Heart right ventricle (tissue), 16 donors: ENCODE data around the gene SERP2. TPM values are rescaled to one million over a fixed set of nuclear protein-coding genes. Genes with fewer than 3 reads are reported as not detected.

ENCODE experiments used
- ATAC-seq, 8 donors: fragments of 200-7000 bp; cut with Tn5 transposase; one replicate each; pipeline ENCODE4 v1.9.1; 2020; ENCODE audit warnings: mild to moderate bottlenecking in 8 of 8, moderate library complexity in 8 of 8, moderate number of reproducible peaks in 1 of 8
- DNase-seq, 2 donors: peaks; one replicate each; pipeline ENCODE4 v3.0.0-alpha.2; 2020
- H3K27ac ChIP-seq, 10 donors: fragments of 200-600 bp; sonication (generic) in 2 of 10; one replicate each; pipeline versions ENCODE4 v1.5.0 to v1.8.0; 2020 to 2022; ENCODE audit warnings: mild to moderate bottlenecking in 3 of 10
- H3K27me3 ChIP-seq, 7 donors: fragments of 200-600 bp; one replicate each; pipeline ENCODE4 v1.8.0; 2021 to 2022; ENCODE audit warnings: mild to moderate bottlenecking in 2 of 7
- H3K36me3 ChIP-seq, 9 donors: fragments of 200-600 bp; sonication (generic) in 1 of 9; one replicate each; pipeline versions ENCODE4 v1.5.0 to v1.8.0; 2020 to 2022; ENCODE audit warnings: mild to moderate bottlenecking in 2 of 9
- H3K4me1 ChIP-seq, 9 donors: fragments of 200-600 bp; sonication (generic) in 1 of 9; one replicate each; pipeline versions ENCODE4 v1.5.0 to v1.8.0; 2020 to 2022; ENCODE audit warnings: mild to moderate bottlenecking in 4 of 9
- H3K4me3 ChIP-seq, 10 donors: fragments of 200-600 bp; sonication (generic) in 2 of 10; one replicate each; pipeline versions ENCODE4 v1.5.0 to v1.8.0; 2020 to 2022; ENCODE audit warnings: mild to moderate bottlenecking in 7 of 10, moderate library complexity in 2 of 10
- H3K9me3 ChIP-seq, 11 donors: fragments of 200-600 bp in 10 of 11; sonication (generic) in 2 of 11; one replicate each; pipeline versions ENCODE4 v1.5.0 to v1.8.0; 2013 to 2022; ENCODE audit warnings: mild to moderate bottlenecking in 2 of 11, control low read depth in 1 of 11, moderate library complexity in 1 of 11
- WGBS, 2 donors: extraction: QIAGEN DNeasy Blood & Tissue Kit; methylation state at CpG; one replicate each; pipeline ENCODE4 v1.1.7; 2013; ENCODE audit warnings: inconsistent platforms in 1 of 2; 5-methylcytosine and 5-hydroxymethylcytosine counted together
- intact Hi-C, 10 donors: fragments of 100-400 bp; cut with DNase I; formaldehyde crosslinking; loops; one replicate each; pipeline versions ENCODE4 v1.11.1 to v1.14.2; 2022
- polyA plus RNA-seq, 2 donors: library from polyadenylated mRNA; stranded (reverse); fragments of 200-250 nt; gene quantifications; one replicate each; pipeline ENCODE4 v1.2.3, GENCODE V29; 2013
- total RNA-seq, 10 donors: library from RNA; stranded (reverse); fragmentation: NEBNext Ultra II Directional in 3 of 10; extraction: Animal tissue kit (Norgen Biotek cat#: 25700) in 3 of 10; gene quantifications; one replicate each; pipeline versions ENCODE4 v1.2.1 to v1.2.4, GENCODE V29; 2021 to 2023
- TF ChIP-seq, protein P1 (sequence below), 9 donors: fragments of 200-600 bp; sonication (generic) in 2 of 9; IDR thresholded peaks; one replicate each; pipeline versions ENCODE4 v1.5.0 to v1.8.0; 2021 to 2022; ENCODE audit warnings: antibody characterized with exemption in 9 of 9, mild to moderate bottlenecking in 5 of 9, moderate library complexity in 1 of 9
- donor health status: Arrhythmogenic right ventricular cardiomyopathy.
- donor health status: ischemic (EF 13 %, LVEDD 7.1; RV severe dilation, severe dysfunction).
- donor health status: healthy with polysubstance abuse.
- donor health status: DM: no; HTN: yes; CAD: no.
- donor health status: DM: no; HTN: no; CAD: no.
- donor health status: ischemic (EF 25% LVEDD 6.9; RV normal size, moderate dysfunction).
- donor health status: ischemic (EF 25% LVEDD 5.7; RV mildly dilated, moderate dysfunction).
- donor health status: healthy.
- donor health status: DM: yes; HTN: yes; CAD: no.
- donor health status: Ischemic cardiomyopathy.
- donor health status: ischemic (EF 35%, LVEDD 5.7; RV mildly dilated, moderate dysfunction).
- donor health status: nonischemic (EF 11% LVEDD 7.7; RV severe dilation, severe dysfunction).
- donor health status: DM: yes; HTN: yes; CAD: no.
- donor health status: PGD.
- donor health status: ischemic (EF 29% LVEDD 5.4; RV normal size, mild dysfunction).
- donor health status: nonischemic (EF 23%, LVEDD 6.1; RV moderate dilation, normal function).

SERP2 gene
- total and polyA plus RNA-seq, 12 donors, result 10.0 to 20.4 (median 11.8) TPM

DNA sequence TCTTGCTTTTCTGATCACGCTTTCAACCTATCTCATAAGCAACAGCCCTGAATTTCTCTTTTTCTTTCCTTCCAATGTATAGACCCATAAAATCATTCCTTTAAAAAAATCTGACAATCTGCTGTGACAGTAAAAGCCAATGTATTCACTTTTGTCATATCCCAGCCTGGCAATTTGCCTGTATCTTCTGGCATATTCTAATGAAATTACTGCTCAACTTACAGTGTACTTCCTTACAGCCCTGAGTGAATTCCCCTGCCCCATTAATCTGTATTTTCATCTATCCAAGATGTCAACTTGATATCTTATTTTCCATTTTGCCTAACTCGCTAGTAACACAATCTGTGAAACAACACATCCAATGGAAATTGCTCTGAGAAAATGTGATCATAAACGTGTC is 18.0 kb upstream of the SERP2 start:
- no peak overlapping the region for H3K27ac ChIP-seq
- TF ChIP-seq, protein P1, sequence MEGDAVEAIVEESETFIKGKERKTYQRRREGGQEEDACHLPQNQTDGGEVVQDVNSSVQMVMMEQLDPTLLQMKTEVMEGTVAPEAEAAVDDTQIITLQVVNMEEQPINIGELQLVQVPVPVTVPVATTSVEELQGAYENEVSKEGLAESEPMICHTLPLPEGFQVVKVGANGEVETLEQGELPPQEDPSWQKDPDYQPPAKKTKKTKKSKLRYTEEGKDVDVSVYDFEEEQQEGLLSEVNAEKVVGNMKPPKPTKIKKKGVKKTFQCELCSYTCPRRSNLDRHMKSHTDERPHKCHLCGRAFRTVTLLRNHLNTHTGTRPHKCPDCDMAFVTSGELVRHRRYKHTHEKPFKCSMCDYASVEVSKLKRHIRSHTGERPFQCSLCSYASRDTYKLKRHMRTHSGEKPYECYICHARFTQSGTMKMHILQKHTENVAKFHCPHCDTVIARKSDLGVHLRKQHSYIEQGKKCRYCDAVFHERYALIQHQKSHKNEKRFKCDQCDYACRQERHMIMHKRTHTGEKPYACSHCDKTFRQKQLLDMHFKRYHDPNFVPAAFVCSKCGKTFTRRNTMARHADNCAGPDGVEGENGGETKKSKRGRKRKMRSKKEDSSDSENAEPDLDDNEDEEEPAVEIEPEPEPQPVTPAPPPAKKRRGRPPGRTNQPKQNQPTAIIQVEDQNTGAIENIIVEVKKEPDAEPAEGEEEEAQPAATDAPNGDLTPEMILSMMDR (IDR thresholded peaks at IDR 0.05), result no peak
- DNase-seq (no peak), ATAC-seq (no peak)
- intact Hi-C loops, result loop anchor here in 1 of 10 donors (5.0 kb wide), 1 partner anchor 33 kb away; no protein-coding TSS in a partner anchor
- no peaks in the 10 kb centered on the region for H3K36me3 ChIP-seq
- H3K9me3 ChIP-seq, result no peaks in the 10 kb centered on the region
- H3K4me3 ChIP-seq, result no peak overlapping the region
- 68 to 72% methylated on average over 3 of the region's 3 CpGs for WGBS, 2 donors
- H3K4me1 ChIP-seq, result peaks cover 0 to 3% (median 0%) of the 10 kb centered on the region in 9 donors
- no peaks in the 10 kb centered on the region for H3K27me3 ChIP-seq

DNA sequence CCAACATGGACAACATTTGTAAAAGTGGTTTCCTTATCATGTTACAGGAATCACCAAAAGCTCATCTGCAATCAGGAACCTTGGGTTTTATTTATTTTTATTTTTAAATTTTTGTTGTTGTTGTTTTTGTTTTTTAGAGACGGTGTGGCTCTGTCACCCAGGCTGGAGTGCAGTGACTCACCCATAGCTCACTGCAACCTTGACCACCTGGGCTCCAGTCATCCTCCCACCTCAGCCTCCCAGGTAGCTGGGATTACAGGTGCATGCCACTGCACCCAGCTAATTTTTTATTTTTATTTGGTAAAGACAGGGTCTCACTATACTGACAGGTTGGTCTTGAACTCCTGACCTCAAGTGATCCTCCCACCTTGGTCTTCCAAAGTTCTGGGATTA is 13.6 kb upstream of the SERP2 start:
- TF ChIP-seq, protein P1 (IDR thresholded peaks at IDR 0.05), result no peak
- Histone ChIP-seq H3K9me3 (no peaks in the 10 kb centered on the region), H3K4me1 (peaks cover 0 to 22% (median 0%) of the 10 kb centered on the region in 9 donors), H3K27ac (no peak overlapping the region), H3K36me3 (no peaks in the 10 kb centered on the region), H3K27me3 (no peaks in the 10 kb centered on the region), H3K4me3 (no peak overlapping the region)
- WGBS, 2 donors, result 93 to 96% methylated on average over 1 of the region's 1 CpG
- no peak for DNase-seq
- intact Hi-C loops, result loop anchor here in 2 of 10 donors (5.0 to 10.0 kb wide), 3 partner anchors 38 to 115 kb away; no protein-coding TSS in a partner anchor
- no peak for ATAC-seq

GRCh38 chr13:44362394-44363040 is 11.1 kb upstream of the SERP2 start:
- TF ChIP-seq, protein P1 (IDR thresholded peaks at IDR 0.05), result no peak
- Histone ChIP-seq H3K27me3 (no peaks in the 10 kb centered on the region), H3K36me3 (no peaks in the 10 kb centered on the region), H3K27ac (no peak overlapping the region), H3K9me3 (no peaks in the 10 kb centered on the region), H3K4me1 (peaks cover 0 to 22% (median under 1%) of the 10 kb centered on the region in 9 donors), H3K4me3 (no peak overlapping the region)
- DNase-seq, result no peak
- WGBS, 2 donors, result 69 to 86% methylated on average over 11 of the region's 11 CpGs
- no peak for ATAC-seq
- intact Hi-C loops, result loop anchor here in 2 of 10 donors (5.0 to 10.0 kb wide), 2 partner anchors 55 to 118 kb away; no protein-coding TSS in a partner anchor

DNA sequence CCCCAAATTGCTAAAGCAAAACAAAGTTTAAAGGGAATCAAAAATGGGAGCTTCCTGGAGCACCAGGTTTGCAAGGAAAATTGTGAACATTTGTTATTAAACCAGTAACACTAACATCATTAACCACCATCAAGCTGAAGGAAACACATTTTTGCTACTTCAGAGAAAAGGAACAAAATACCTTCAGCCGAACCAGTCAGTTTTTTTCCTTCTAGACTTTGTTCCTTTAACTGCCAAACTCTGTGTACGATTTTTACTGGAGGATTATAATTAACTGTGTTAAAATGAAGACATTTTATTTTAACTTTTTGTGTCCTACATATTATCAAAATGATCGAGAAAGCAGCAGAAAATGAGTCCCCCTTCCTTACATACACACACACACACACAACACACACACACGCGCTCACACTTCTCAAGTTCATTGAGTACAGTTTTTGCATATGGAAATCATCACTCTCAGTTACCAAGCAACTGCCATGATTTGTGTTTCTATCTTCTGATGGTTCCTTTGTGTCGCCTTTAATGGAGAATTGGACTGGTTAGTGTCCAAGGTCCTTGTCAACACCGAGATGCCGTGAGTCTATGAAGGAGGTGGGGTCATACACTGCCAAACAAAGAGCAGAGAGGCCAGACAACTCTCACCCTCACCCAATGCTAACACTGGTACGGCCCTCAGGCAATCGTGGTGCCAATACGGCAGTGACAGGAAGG is 9.8 kb upstream of the SERP2 start:
- DNase-seq, result peak in 1 of 2 donors; percentile 40

More for the DNA sequence above, 9.8 kb upstream of the SERP2 start:
- Histone ChIP-seq H3K27ac (peak overlapping the region in 4 of 10 donors; percentile 16 to 58 (median 34)), H3K4me1 (peaks cover 0 to 29% (median 8%) of the 10 kb centered on the region in 9 donors), H3K9me3 (no peaks in the 10 kb centered on the region), H3K36me3 (no peaks in the 10 kb centered on the region), H3K27me3 (no peaks in the 10 kb centered on the region), H3K4me3 (no peak overlapping the region)
- intact Hi-C loops, result loop anchor here in 2 of 10 donors (5.0 to 10.0 kb wide), 2 partner anchors 56 to 119 kb away; no protein-coding TSS in a partner anchor
- ATAC-seq, result peak; percentile 80 to 98 (median 90)
- TF ChIP-seq, protein P1 (IDR thresholded peaks at IDR 0.05), result no peak
- 32 to 60% methylated on average over 11 of the region's 11 CpGs for WGBS, 2 donors
